Thoracic aorta (tissue), 2 donors: ENCODE data around the gene PSD2. TPM values are rescaled to one million over a fixed set of nuclear protein-coding genes. Genes with fewer than 3 reads are reported as not detected.

Experiments used
- ATAC-seq: fragments of 150-250 bp; one replicate; pipeline ENCODE4 v1.8.0; 2017; ENCODE audit warnings: low read depth; ENCODE audit not compliant: insufficient number of reproducible peaks, low FRiP score
- DNase-seq: peaks from one replicate; pipeline ENCODE4 v3.0.0-alpha.2; 2020; ENCODE audit warnings: low spot score
- H3K27ac ChIP-seq, 2 donors: fragments of 200-600 bp; sonication (generic); 1 replicate in 1 of 2; 2 replicates in 1 of 2; pipeline ENCODE4 v1.5.1; 2016; ENCODE audit warnings: mild to moderate bottlenecking in 2 of 2, moderate library complexity in 2 of 2
- H3K27me3 ChIP-seq: fragments of 200-600 bp; sonication (generic); replicated peaks from 2 replicates; pipeline ENCODE4 v1.6.0; 2016; ENCODE audit warnings: mild to moderate bottlenecking; ENCODE audit not compliant: insufficient read depth
- H3K36me3 ChIP-seq: fragments of 200-600 bp; sonication (generic); one replicate; pipeline ENCODE4 v1.5.1; 2016
- H3K4me1 ChIP-seq, 2 donors: fragments of 200-600 bp; sonication (generic); 1 replicate in 1 of 2; 2 replicates in 1 of 2; pipeline versions ENCODE4 v1.5.1 to v1.6.0; 2016; ENCODE audit warnings: low read depth in 2 of 2, mild to moderate bottlenecking in 1 of 2; ENCODE audit not compliant: control insufficient read depth in 1 of 2
- H3K4me3 ChIP-seq: fragments of 200-600 bp; sonication (generic); 2 replicates; pipeline ENCODE4 v1.5.1; 2016; ENCODE audit warnings: mild to moderate bottlenecking
- H3K9me3 ChIP-seq: fragments of 200-600 bp; sonication (generic); 2 replicates; pipeline ENCODE4 v1.5.1; 2016
- total RNA-seq, 2 donors: library from RNA; depleted of rRNA; stranded (reverse); fragments of >200 nt; gene quantifications; one replicate each; pipeline versions ENCODE4 v1.1.0 to v1.2.3, GENCODE V29; 2016
- TF ChIP-seq, protein P1 (sequence below): fragments of 200-600 bp; sonication (generic); IDR thresholded peaks from one replicate; pipeline ENCODE4 v1.5.1; 2019; ENCODE audit warnings: antibody characterized with exemption

PSD2 gene
- total RNA-seq, 2 donors from 2014 or later = 0.14 to 0.41 TPM

DNA sequence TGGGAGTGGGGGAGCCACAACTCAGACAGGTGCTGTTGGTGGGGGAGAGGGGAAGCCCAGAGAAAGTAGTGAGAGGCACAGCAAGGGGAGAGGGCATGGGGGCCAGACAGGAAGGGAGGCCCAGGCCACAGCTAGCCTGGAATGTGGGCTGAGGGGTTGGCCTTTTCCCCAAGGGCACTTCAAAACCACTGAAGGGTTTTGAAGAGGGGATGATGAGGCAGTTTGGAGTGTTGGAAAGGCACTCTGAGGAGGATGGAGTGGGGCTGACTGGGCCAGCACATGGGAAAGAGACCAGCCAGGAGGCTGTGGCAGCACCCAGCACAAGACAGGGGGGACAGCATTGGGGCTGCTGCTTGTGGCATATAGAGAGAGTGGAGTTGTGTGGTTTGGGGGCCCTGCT is 3.8 kb downstream of the PSD2 start:
- ATAC-seq (no peak), DNase-seq (no peak)
- Histone ChIP-seq H3K36me3 (no peaks in the 10 kb centered on the region), H3K4me3 (no peak overlapping the region), H3K9me3 (no peaks in the 10 kb centered on the region), H3K27ac (no peak overlapping the region), H3K4me1 (peaks cover 6 to 15% of the 10 kb centered on the region in 2 donors), H3K27me3 (no peaks in the 10 kb centered on the region)
- TF ChIP-seq, protein P1, sequence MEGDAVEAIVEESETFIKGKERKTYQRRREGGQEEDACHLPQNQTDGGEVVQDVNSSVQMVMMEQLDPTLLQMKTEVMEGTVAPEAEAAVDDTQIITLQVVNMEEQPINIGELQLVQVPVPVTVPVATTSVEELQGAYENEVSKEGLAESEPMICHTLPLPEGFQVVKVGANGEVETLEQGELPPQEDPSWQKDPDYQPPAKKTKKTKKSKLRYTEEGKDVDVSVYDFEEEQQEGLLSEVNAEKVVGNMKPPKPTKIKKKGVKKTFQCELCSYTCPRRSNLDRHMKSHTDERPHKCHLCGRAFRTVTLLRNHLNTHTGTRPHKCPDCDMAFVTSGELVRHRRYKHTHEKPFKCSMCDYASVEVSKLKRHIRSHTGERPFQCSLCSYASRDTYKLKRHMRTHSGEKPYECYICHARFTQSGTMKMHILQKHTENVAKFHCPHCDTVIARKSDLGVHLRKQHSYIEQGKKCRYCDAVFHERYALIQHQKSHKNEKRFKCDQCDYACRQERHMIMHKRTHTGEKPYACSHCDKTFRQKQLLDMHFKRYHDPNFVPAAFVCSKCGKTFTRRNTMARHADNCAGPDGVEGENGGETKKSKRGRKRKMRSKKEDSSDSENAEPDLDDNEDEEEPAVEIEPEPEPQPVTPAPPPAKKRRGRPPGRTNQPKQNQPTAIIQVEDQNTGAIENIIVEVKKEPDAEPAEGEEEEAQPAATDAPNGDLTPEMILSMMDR = no peak

DNA sequence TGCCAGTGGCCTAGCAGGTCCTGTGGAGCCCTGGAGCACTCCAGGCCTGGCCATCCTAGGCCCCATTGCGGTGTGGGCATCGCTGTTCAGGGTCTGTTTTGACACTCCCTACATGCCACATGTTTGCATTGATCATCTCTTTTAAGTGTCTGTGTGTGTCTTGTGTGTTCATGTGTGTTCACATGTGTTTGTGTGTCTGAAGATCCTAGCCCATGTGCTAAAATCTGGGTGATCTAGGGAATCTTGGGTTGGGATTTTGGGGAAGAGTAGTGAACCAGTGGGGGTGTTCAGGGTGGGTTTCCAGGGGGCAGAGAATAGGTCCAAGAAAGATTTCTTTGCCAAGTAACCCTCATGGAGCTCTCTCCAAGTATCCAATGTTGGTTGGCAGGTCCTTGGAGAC is 8.4 kb downstream of the PSD2 start:
- H3K27me3 ChIP-seq = no peaks in the 10 kb centered on the region
- H3K9me3 ChIP-seq = no peaks in the 10 kb centered on the region
- ATAC-seq = no peak
- DNase-seq = no peak
- no peaks in the 10 kb centered on the region for H3K4me1 ChIP-seq
- H3K4me3 ChIP-seq = no peak overlapping the region
- TF ChIP-seq, protein P1 = no peak
- H3K36me3 ChIP-seq = no peaks in the 10 kb centered on the region
- no peak overlapping the region for H3K27ac ChIP-seq

- TF ChIP-seq, protein P1 = no peak
- ATAC-seq = no peak
- H3K27me3 ChIP-seq = no peaks in the 10 kb centered on the region
These were observed 9.3 kb downstream of the PSD2 start for GRCh38 chr5:139804800-139805397.

DNA sequence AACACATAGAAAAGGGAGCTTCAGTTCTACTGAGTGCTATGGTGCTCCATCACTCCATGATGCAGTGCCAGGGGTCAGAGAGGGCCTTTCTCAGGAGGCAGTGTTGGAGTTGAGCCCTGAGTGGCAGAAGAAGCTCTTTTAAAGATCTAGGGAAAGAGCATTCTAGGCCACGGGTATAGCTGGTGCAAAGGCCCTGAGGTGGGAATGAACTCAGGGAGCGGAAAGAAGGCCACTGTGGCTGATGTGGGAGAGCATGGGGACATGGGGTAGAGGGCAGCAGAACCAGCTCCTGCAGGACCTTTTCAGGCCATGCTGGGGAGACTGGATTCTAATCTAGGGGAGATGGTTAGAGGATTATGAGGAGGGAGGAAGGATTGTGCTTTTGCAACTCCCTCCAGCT is 9.9 kb downstream of the PSD2 start:
- ATAC-seq = no peak
- H3K27me3 ChIP-seq = no peaks in the 10 kb centered on the region

More at GRCh38 chr5:139804800-139805397, 9.3 kb downstream of the PSD2 start:
- H3K36me3 ChIP-seq = no peaks in the 10 kb centered on the region
- H3K27ac ChIP-seq = no peak overlapping the region
- no peak for DNase-seq
- no peaks in the 10 kb centered on the region for H3K4me1 ChIP-seq
- no peak overlapping the region for H3K4me3 ChIP-seq
- no peaks in the 10 kb centered on the region for H3K9me3 ChIP-seq

DNA sequence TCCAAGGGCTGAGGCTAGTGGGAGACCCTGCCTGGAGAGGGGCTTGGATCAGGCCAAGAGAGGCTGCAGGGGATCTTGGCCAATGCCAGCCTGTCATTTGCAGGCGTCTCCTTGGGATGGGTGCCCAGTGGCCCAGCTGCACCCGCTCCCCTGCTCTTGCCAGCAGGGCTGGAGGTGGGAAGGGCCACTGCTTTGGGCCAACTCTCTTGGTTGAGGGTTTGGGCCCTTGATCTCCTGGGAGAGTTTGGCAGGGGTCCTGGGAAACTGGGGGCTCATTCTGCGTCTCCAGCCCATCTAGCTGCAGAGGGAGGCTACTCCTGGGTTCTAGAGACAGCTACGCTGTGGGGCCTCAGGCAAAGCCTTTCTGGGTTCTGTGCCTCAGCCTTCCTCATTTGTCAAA is 10.5 kb downstream of the PSD2 start:
- TF ChIP-seq, protein P1 = no peak
- ATAC-seq = no peak
- Histone ChIP-seq H3K4me1 (no peaks in the 10 kb centered on the region), H3K9me3 (no peaks in the 10 kb centered on the region), H3K27me3 (no peaks in the 10 kb centered on the region), H3K4me3 (no peak overlapping the region), H3K36me3 (no peaks in the 10 kb centered on the region), H3K27ac (no peak overlapping the region)
- no peak for DNase-seq

More for the DNA sequence above, 9.9 kb downstream of the PSD2 start:
- H3K27ac ChIP-seq = no peak overlapping the region
- H3K9me3 ChIP-seq = no peaks in the 10 kb centered on the region
- no peaks in the 10 kb centered on the region for H3K4me1 ChIP-seq
- TF ChIP-seq, protein P1 = no peak
- no peak overlapping the region for H3K4me3 ChIP-seq
- no peaks in the 10 kb centered on the region for H3K36me3 ChIP-seq
- DNase-seq = no peak
